Upper lobe of left lung (tissue), 4 donors: ENCODE data around the gene SIAH1.

ENCODE experiments used
- EP300 ChIP-seq, 4 donors: sonication (generic); formaldehyde crosslinking; IDR thresholded peaks; one replicate each; pipeline ENCODE4 v1.5.1; 2017; ENCODE audit warnings: antibody characterized with exemption in 4 of 4, control low read depth in 2 of 4
- POLR2A ChIP-seq, 4 donors: fragments of 450-650 bp; IDR thresholded peaks; one replicate each; pipeline ENCODE4 v1.5.1; 2016 to 2017; ENCODE audit warnings: antibody characterized with exemption in 4 of 4, mild to moderate bottlenecking in 2 of 4
- POLR2AphosphoS5 ChIP-seq, 2 donors: sonication (generic); formaldehyde crosslinking; IDR thresholded peaks; one replicate each; pipeline ENCODE4 v1.5.1; 2017; ENCODE audit warnings: antibody characterized with exemption in 2 of 2
- TF ChIP-seq, protein P1 (sequence below), 6 experiments: fragments of 450-650 bp in 4 of 6; fragments of 200-600 bp in 2 of 6; sonication (generic) in 2 of 6; IDR thresholded peaks; one replicate each; pipeline ENCODE4 v1.5.1; 2016 to 2019; ENCODE audit warnings: antibody characterized with exemption in 6 of 6

DNA sequence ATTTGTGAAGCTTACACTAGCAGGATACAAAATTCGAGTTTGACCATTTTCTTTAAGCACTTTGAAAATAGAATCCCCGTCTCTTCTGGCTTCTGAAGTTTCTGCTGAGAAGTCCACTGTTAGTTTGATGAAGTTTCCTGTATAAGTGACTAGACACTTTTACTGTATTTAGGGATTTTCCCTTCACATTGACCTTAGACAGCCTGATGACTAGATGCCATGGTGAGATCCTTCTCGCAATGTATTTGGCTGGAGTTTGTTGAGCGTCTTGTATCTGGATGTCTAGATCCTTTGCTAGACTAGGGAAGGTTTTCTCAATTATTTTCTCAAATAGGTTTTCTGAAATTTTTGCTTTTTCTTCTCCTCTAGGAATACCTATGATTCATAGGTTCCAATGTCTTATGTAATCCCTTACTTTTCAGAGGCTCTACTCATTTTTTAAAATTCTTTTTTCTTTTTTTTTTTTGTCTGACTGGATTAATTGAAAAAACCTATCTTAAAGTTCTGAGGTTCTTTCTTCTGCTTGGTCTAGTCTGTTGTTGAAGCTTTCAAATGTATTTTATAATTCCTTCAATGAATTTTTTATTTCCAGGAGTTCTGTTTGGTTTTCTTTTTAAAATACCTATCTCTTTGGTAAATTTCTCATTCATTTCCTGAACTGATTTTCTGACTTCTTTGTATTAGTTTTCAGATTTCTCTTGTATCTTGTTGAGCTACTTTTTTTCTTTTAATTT is 74.1 kb downstream of the SIAH1 start:
- TF ChIP-seq, protein P1, sequence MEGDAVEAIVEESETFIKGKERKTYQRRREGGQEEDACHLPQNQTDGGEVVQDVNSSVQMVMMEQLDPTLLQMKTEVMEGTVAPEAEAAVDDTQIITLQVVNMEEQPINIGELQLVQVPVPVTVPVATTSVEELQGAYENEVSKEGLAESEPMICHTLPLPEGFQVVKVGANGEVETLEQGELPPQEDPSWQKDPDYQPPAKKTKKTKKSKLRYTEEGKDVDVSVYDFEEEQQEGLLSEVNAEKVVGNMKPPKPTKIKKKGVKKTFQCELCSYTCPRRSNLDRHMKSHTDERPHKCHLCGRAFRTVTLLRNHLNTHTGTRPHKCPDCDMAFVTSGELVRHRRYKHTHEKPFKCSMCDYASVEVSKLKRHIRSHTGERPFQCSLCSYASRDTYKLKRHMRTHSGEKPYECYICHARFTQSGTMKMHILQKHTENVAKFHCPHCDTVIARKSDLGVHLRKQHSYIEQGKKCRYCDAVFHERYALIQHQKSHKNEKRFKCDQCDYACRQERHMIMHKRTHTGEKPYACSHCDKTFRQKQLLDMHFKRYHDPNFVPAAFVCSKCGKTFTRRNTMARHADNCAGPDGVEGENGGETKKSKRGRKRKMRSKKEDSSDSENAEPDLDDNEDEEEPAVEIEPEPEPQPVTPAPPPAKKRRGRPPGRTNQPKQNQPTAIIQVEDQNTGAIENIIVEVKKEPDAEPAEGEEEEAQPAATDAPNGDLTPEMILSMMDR (IDR thresholded peaks at IDR 0.05) = no peak
- TF ChIP-seq EP300 (IDR thresholded peaks at IDR 0.05) = no peak
- no peak for TF ChIP-seq POLR2AphosphoS5 (IDR thresholded peaks at IDR 0.05)
- TF ChIP-seq POLR2A (IDR thresholded peaks at IDR 0.05) = no peak
